HG03521 (cell line): ENCODE results near the gene ZFP92.

Experiments used
- ATAC-seq: cut with Tn5 transposase; IDR thresholded peaks from one replicate; pipeline ENCODE4 v1.9.1; 2021; ENCODE audit warnings: mild to moderate bottlenecking, moderate library complexity; ENCODE audit not compliant: unreplicated experiment

ZFP92 gene

DNA sequence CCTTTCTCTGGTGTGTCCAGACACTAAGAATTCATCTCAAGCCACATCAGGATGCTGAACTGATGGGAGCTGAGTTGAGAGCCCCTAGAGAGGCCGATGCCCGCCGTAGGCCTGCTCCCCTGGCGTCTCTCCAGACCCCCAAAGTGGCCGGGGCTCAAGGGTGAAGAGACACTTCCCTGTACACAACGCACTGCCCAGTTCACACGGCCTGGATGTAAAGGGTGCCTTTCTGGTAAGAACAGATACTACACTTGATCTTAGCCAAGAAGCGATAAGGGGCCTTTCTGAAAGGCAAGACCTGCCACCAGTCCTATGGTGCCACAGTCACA, 39.6 kb downstream of the ZFP92 start:
- no peak for ATAC-seq

DNA sequence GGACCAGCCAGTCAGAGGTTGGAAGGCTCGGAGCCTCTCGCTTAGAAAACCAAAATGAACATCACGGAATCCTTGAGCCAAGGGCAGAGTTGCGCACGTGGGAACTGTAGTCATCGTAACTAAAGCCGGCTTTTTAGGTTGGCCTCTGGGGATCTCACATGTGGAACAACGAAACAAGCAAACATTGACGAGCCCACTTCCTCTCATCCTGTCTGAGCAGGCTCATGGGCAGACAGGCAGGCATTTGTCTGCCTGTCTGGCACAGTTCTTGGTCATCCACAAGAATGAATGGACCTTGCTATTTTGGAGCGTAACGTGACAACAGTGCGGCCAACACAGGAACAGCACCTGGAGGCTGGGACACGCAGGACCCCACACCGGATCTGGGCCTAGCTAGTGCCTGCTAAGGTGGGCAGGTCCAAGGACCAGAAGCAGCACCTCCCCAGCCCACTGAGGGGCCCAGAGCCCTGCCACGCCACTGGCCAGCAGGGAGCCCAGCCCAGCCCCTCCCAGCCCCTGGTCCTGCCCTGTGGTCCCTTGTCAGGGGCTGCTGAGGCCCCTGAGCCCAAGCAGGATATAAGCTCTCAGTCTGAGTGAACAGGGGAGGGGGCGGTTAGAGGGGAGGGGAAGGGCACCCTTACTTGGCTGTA, 43.8 kb downstream of the ZFP92 start:
- ATAC-seq = no peak

DNA sequence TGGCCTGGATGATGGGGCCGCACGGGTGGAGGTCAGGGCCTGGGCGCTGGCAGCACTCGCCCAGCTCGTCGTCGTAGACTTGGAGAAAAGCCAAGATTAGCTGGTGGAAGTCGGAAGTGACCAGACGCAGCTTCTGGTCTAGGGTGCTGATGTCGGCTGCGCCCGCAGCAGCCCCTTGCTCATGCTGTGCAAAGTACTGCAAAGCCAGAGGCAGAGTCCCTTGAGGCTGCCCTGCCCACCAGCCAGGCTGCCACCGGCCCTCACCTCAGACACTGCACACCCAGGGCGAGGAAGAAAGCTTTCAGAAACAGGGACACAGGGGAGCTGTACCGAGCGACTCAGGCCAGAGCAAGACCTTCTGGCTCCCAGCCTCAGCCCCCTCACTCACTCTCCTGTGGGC, 44.3 kb downstream of the ZFP92 start:
- ATAC-seq = no peak

DNA sequence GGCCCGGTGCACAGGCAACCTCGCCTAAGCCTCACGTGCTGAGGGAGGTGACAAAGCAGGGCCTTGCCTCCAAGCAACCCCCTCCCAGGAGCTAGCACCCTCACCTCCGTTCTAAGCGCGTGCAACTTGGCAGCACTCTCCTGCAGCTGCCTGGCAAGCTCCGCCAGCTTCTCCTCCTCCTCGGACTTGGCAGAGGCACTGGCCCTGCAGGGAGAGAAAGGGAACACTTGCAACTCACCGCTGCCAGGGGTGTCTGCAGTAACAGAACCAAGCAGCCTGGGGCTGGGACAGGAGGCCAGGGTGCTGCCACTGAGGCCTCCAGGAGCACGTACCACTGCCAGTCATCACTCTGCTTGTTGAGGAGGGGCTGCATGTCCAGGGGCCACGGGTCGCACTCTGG, 44.9 kb downstream of the ZFP92 start:
- ATAC-seq = no peak

DNA sequence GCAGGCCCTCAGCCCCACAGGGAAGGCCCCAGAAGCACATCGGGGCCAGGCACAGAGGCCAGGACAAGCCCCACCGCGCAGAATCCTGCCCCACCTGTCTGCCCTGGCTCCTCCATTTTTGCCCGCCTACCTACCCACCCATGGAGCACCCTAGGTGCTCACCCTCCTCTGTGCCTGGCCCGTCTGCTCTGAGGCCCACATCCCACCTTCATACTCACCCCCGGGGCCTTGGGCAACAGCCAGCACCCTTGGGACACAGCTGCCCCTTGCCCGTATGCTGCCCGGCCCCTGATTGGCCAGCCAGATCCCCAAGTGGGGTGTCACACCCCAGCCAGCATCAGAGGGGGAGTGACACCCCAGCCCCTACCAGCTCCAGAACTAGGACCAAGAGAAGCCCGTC, 45.4 kb downstream of the ZFP92 start:
- ATAC-seq = no peak

DNA sequence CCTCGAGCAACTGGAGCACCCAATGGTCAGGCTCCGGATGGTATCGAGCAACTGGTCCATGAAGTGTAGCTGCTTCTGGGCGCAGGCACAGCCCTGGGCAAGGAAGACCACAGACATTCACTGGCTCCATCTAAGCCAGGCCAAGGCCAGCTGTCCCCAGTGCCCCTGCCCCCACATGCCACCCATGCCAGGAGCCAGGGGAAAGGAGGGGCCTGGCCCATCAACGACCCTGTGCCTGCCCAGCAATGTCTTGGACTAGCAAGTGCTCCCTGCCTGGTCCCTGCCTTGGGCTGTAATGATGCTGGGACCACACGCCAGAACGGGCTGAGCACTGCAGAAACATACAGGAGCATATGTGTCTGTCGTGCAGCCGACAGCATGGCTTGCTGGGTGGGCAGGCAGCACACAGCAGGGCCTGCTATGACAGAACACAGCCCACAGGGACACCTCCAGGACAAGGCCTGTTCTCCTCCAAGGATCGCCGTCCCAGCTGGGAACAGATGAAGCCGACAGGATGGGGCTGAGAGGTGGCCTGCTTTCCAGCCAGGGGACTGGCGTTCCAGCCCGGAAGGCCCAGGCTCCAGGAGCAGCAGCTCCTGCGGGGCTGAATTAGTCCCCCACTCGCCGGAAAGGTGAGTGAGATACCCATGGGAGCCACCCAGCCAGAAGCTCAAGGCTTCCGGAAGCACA, 46.0 kb downstream of the ZFP92 start:
- ATAC-seq = no peak

DNA sequence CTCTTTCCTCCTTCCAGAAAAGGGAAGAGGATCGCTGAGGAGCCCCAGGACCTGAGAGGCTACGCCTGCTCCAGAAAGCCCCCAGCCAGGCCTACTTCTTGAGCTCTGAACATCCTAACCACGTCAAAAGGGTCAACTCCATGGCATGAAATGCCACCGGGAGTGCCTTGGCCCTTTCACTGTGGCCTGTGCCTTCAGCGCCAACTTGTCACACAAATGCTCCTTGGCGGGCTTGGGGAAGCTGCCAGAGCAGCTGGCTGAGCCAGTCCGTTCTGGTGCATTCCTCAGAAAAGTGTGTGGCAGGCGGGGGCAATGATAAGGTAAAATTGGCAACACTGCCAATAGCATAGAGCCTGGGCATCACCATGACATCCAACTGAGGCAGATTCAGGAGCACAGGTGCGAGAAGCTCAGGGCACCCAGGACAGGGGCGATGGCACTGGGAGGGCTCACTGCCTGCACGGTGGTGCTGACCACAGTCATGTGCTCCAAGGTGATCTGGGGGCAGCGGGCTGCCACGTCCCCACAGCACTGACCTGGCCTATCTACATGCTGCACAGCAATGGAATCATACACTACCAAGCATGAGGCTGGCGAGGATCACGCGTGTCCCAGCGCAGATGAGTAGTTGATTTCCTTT, 46.7 kb downstream of the ZFP92 start:
- no peak for ATAC-seq

DNA sequence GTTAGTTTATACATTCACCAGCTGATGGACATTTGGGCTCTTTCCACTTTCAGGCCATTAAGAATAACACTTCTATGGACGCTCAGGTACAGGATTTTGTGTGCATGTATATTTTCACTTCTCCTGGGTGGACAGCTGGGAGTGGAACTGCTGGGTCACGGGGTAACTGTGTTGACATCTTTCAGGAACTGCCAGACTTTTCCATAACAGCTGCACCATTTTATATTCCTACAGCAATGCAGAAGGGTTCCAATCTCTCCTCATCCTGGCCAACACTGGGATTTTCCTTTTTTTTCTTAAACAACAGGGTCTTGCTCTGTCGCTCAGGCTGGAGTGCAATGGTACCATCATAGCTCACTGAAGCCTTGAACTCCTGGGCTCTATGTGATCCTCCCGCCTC, 47.2 kb downstream of the ZFP92 start:
- no peak for ATAC-seq

DNA sequence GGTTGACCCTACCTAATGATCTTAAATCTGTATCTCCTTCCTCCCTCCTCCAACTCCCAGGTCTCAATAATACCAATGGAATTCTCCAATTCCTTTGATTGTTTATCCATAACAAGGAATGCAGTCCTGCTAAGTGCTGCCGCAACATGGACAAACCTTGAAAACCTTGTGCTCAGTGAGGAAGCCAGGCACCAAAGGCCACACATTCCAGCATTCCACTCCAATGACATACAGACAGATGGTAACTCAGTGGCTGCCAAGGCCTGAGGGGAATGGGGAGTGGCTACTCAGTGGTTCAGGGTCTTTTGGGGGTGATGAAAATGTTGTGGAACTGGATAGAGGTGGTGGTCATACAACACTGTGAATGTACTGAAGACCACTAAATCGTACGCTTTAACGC, 48.7 kb downstream of the ZFP92 start:
- no peak for ATAC-seq

DNA sequence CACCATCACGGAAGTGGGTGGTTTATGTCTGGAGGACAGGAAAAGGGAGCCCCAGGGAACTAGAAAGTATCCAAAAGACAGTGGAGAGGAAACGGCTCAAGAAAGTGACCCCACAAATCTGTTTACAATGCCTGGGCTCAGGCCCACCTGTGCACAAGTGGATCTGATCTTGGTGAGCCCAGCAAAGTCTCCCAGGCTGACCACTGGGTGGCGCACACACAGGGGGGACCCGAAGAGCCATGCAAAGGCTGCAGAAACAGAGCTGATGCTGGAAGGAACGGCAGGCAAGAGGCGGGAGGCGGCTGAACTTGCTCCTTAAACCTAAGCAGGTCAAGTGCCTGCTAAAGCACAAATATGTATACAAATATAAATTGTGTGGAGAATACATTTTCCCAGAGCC, 49.6 kb downstream of the ZFP92 start:
- no peak for ATAC-seq
